Stimulated activated CD4-positive, alpha-beta T cell treated with anti-CD3 and anti-CD28 coated beads, Interleukin-1b, Interleukin-23, amount 100 ng/mL, for 48 hours (primary cell): ENCODE results near the gene SND1.
A peak's percentile ranks its signal among the peaks of the same experiment; 100 is the strongest.

Source experiments
- DNase-seq: peaks from one replicate; pipeline ENCODE4 v3.0.0-alpha.2; 2020

Gene SND1

DNA sequence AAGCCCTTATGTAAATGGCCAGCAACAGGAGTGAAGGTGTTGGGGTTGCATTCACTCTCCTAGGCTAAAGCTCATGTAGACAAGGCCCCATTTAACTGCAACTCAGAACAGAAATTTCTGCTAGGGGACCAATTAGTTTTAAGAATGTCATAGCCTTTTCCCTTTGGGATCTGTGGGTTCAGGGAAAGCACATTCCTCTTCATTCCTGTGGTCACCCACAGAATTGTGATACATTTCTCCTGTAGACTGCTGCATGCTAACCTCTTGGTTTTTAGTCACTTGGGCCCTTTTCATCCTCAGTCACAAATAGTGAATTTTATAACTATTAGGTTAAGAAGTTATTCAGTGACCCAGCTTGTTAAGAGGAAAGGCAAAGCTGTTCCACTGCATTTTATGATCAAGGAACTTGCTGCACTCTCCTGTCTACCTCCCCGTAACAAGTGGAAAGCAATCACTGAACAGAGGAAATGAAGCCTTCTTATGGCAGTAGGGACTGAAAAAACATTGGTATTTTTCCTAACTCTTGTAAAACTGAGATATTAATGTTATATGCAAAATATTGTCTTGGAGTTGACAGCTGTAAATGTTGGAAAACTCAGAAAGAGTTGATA, 124.9 kb downstream of the SND1 start:
- DNase-seq: no peak

DNA sequence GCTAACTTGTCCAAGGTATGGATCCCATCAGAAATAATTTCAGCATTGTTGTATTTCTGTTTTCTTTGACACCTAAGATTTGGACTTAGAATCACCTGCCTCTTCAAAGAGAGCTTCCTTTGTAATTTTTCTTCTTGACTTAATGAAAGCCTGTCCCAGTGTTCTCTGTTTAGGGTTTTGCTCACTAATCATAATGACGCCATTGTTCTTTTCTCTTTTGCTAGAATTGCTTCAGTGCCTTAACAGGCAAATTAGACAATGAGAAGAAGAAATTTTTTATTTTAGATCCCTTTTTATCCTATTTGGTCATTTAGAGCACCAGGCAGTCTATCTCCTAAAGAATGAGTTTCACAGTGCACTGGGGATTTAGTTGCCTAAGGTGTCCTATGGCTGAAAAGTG, 128.5 kb downstream of the SND1 start:
- no peak for DNase-seq

DNA sequence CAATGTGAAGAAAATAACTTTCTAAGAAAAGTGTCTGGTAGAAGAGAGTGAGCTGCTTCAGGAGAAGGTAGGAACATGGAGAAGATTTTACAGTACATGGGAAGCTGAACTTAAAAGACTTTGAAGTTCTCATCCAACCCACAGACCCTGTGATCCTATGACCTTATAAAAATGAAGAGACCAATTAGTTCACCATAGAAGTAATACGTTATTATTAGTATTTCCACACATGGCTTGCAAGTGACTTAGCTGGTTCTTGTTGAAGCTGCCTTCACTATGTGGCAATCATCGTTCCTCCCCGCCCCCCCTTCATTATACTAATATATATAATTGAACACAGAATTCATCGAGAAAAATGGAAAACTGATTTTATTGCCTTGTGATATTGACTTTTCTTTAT, 129.1 kb downstream of the SND1 start:
- DNase-seq: no peak

DNA sequence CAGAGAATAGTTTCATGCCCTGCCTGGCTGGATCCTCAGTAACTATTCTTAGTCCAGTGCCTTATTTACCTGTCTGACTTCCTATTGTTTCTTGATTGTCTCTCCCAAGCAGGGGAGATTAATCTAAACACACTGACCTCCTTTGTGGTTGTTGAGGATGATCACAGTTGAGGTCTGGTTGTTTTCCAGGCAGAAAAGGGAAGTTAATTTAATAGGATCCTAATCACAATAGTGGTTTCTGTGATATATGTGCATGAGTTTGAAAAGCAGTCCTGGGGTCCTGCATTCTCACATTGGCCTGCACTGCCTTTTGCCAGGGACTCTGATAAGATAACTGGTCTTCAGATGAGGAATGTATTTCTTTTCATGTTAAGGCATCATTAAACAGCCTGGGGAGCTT, 130.1 kb downstream of the SND1 start:
- no peak for DNase-seq

DNA sequence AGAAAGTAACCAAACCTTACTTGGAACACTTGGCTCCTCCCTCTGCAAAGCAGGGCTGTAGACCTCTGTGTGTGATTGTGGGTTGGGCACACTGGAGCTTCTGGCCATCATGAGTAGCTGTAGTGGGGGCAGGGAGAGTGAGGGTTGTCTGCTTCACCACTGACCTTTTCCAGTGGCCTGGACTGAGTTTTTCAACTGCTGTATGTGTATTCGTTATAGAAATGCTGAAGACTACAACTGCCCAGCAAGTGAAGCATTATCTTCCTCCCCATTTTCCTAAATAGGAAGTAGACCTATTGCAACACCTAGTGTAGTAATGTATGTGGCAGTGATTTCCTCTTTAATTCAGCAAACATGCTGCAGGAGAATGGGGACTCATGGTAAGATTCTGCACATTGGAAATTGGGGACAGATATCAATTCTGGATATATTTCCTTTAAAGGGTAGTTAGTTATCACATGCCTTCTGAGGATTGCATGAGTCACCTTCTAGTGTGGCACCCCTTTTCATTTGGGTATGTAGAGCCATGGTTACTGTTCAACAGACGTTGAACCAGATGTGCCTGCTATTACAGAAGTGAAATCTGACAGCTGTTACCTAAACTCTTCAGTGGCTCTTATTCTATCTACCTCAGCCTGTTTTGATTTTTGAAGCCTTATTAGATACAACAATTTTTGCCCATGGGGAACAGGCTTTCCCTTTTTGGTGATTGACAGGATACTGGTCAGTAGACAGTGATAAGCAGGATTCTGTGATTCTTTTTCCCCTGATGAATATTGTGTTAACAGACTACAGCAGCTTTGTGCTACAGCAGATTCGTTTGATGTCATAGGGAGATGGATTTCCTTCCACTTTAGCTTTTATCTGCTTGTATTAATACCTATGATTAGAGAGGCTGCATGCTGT, 130.9 kb downstream of the SND1 start:
- DNase-seq: no peak

DNA sequence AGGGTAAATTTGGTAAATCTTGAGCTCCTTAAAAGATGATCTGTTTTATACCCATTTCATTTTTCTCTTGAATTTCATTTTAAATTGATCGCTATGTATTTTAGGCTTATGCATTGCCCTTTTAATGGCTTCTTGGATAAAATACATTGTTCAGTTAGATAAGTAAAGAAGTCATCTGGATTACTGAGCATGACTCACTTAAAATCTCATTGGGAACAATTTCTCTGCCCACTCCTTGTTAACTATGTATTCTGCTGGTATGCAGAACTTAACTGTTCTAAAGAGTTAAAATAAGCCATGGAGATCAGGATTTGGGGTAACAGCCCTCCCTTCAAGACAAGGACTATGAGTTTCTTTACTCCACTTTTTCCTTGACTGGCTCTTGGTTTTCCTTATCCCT, 134.2 kb downstream of the SND1 start:
- no peak for DNase-seq

DNA sequence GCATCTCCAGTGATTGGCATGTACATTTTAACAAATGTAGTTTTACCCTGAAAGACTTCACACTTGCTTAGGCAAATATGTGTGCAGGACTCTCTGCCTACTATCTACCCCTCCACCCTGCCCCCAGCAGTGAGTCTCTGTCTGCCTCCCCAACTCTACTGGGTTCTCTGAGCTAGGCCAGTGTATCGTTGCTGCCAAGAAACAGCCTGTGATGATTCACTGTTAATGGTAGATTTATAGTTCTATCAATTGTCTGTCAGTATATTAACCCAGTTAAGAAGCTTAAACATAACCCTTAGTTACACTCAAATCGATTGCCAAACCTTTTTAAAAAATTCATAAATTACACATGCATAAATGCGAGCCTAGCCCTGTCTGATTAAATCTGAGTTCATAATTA, 137.0 kb downstream of the SND1 start:
- DNase-seq: no peak

DNA sequence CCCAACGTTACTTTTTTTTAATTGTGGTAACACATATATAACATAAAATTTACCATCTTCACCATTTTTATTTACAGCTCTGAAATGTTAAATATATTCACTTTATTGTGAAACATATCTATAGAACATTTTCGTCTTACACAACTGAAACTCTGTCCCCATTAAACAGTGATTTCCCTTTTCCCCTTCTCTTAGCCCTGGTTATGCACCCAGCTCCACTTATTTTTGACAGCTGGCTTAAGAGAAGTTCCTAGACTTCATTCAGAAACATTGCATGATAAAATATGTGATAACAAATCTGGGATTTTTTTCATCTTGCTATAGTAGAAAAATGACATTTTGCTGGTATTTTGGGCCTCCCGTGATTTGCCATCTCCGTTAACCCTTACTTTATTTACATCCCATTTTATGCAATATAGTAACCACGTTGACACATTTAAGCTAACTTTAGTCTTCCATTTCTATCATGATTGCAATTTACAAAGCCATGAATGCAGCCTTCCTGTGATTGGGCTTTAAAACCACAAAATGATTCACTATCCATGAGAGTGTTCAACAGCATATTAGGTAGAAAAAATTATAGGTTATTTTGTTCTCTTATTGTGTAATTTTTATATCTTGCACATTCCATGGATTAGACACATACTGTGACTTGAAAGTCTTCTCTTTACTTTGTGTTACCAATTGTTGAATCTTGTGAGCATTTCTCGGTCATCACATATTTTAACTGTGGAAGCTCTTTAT, 139.6 kb downstream of the SND1 start:
- DNase-seq: no peak

DNA sequence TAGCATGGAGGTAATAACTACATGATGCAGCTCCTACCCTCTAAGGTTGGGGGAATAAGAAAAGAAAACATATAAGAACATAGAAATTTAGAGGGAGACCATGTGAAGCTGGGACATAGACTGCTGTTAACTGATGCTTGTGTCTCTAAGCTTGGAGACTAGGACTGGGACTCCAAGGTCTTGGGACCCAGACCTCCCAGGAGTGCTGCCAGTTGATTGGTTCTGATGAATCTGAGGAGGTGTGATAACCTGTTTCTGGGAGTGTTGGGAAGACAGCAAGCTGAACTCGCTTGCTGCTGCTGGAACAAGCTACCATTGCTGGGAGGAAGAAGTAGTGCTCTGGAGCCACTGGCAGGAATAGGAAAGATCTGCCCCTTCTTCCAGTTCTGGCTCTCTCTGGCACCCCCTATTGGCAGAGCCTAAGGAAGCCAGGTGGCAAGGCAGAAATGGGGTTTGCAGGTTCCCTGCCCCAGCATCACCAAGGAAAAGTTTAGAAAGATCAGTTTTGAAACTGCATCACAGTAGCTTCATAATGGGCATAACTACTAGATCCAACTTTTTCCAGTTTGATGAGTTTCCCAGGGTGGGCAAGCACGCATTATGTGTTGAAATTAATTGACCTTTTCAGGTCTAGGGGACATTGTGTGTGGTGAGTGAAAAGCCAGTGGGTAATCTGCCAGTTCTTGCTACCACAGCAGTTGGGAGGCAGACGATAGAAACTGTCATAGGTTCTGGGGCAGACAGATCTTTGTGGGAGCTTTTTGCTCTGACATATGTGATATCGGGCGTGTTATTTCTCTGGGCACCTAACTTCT, 140.7 kb downstream of the SND1 start:
- peak; percentile 12 for DNase-seq

DNA sequence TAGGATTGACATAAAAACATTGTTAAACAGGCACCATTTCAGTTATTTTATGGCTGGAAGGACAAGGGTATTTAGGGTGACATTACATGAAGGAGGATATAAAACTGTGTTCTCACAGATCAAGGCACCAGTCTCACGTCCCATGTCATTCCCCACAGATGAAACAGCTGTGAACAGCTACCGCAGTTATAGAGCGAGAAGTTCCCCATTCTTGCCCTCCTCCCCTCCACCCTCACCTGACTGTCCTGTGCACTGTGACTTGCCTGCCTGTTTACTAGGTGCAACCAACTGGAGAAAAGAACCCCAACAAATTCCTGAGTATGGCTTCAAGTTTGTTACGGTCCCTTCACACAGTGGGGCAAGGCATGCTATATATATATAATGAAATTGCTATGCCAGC, 141.6 kb downstream of the SND1 start:
- DNase-seq: no peak

DNA sequence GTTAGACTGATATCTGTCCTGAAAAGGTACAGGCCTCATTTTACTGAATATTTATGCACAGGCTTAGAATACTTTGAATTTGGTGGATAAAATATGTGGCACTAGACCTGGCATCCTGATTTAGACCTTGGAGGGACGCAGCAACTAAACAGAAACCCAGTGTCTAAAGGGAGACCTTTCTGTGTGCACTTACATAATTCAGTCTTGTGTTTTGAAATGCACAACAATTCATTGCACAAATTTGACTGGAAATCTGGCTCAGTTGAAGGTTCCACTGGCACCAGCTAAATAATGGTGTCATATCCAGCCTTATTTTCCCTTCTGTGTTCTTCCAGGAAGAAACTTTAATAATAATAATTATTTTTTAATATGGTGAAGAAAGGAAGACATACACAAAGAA, 142.1 kb downstream of the SND1 start:
- no peak for DNase-seq

DNA sequence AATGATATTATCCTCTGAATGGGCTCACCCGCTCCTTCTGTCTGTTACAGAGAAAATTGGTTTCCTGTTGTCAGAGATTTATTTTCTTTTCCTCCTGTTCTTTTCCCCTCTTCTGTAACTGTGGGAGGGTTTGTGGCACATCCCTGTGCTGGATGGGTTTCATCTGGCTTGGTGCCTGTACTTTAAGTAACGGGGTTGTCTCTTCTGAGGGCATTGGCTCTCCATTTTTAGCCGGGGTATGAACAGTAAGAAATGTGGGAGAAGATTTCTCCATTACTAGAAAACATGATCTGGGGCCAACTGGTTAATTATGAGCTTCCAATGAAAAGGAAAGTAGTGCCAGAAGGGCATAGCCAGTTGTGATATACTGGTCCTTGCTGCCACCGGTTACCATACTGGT, 142.6 kb downstream of the SND1 start:
- DNase-seq: no peak

DNA sequence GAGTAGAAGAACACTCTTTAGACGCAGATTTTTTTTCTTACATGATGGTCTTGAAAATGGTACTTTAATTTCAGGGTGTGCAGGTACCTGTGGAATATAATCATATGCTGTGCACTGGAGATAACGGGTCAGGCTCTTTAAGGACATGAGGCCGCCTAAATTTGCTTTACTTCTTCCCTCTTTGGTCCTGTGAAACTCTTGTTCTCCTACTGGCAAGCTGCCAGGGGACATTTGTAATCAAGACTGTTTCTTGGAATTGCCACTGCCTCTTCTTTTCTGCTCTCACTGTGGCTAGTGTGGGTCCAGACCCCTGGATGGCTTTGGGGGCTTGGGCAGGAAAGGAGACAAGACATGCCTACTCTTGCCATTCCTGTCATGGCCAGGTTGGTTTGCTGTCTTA, 146.0 kb downstream of the SND1 start:
- DNase-seq: no peak

DNA sequence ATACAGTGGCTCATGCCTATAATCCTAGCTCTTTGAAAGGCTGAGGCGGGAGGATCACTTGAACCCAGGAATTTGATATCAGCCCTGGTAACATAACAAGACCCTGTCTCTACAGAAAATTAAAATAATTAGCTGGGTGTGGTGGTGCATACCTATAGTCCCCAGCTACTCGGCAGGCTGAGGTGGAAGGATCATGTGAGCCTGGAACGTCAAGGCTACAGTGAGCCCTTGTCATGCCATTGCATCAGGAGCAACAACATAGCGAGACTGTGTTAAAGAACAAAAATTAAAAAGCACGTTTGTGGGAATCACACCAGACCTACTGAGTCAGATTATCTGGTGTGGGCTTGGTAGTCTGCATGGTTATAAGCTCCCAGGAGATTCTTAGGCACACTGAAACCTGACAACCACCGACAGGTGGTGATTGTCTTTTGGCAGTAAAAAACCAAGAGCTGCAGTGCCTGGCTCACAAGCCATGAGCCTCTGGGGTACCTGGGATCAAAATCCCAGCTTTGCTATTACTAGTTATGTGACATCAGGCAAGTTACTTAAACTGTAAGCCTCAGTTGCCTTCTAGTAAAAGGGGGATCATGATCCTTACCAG, 146.9 kb downstream of the SND1 start:
- no peak for DNase-seq

DNA sequence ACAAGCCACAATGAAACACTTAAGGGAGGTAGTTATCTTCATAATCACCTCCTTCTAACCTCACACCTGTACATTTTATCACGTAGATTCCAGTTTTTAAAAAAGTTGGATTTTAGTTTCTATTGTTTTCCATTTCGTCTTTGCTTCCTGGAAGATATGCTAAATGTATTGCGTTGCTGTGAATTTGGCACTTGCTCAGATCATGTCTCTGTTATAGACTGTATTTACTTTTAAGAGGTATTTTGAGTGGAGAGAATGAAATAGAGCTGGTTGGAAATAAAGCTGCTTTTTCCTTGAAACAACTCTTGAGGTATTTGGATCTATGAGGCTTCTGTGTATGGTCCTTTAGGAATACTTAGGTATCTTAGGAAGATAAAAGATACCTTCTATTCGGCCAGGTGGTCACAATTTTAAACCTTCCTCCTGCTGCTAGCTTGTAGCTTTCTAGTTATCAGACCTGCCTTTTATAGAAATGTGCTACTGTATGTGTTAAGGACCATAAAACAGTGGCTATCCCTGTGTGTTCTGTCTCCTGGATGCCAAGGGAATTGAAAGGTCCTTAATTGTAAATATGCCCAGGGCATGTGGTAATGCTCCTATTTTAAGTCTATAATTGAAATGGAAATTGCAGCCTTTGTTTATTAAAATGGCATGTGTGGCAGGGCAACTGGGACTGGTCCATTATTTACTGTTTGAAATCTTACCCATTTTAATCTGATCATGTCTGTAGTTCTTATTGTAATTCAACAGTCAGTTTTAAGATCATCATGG, 147.7 kb downstream of the SND1 start:
- no peak for DNase-seq

DNA sequence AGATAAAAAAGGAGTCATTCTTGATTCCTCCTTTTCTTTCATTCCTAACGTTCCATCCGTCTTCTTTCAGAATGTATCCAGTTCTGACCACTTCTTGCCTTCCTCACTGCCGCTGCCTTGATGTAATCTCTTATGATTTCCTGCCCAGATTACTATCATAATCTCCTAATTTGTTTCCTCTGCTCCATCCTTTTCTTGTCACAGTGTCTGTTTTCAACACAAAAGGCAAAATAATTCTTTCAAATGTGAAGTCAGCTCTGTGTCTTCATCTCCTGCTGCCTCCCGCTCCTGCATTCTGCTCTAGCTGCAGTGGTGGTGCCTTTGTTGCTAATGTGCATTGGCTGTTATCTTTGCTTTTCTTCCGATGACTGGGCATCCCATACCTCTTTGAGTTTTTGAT, 150.9 kb downstream of the SND1 start:
- no peak for DNase-seq

DNA sequence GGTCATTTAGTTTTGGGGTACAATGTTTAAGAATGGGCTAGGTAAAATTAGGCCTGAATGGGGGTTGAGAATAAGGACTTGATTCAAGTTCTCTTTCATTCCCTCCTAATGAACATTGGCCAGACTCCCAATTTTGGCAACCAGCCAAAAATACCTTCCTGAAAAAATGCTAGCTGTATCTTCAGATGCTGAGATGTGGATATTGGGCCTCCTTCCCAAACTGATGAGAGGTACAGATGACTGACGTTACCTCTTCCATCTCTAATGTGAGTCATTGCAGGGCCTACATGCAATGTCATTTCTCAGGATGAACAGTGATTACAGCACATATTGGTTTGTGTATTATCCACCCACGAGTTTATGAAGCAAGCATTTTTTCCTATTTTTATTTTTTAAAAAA, 151.6 kb downstream of the SND1 start:
- DNase-seq: no peak

DNA sequence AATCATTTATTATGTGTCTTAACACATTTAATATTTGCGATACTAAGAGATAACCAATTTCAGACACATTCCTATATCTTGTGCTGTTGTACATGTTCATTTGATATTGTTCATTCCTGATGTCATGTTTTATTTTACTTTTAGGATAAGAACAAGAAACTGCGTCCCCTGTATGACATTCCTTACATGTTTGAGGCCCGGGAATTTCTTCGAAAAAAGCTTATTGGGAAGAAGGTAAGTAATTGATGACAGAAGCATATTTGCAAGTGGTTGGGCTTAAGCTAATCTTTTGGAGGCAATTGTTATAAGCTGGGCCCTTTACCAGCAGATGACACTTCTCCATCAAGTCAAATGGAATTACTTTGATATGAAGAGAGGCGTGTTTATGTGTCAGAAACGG, 155.3 kb downstream of the SND1 start:
- no peak for DNase-seq

DNA sequence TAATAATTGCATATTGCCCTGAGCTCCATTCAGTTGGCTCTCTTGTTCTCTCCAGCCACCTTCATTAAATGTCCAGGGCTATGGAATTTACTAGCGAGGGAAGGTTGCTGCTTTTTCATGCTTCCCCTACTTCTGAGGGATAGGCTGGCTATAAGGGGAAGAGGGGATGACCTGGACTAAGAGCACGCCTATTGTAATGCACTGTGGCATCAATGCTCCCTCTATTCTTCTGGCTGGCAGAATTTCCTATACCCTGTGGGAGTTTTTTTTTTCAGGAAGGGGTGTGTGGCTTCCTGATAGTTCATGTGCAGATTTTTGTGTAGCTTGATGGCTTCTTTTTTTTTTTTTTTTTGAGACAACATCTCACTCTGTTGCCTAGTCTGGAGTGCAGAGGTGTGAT, 155.8 kb downstream of the SND1 start:
- no peak for DNase-seq

DNA sequence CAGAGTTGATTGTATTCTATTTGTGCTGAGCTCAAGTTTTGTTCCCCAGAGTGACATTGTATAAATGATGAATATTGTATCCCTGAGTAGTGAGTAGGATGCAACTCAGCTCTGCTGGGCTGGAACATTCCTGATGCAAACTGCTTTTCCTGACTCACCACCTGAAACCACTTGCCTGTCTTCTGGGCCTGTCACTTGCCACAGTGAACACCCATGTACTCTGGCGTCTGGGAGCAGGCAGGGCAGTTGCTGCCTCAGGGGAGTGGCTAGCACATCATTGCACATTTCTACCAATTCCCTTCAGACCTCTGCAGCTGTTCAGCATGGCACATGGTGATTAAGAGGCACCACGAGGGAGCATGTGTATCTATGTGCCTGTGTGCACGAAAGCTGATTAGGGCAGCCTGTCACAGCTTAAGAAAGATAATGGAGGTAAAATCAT, 157.3 kb downstream of the SND1 start:
- peak; percentile 16 for DNase-seq

DNA sequence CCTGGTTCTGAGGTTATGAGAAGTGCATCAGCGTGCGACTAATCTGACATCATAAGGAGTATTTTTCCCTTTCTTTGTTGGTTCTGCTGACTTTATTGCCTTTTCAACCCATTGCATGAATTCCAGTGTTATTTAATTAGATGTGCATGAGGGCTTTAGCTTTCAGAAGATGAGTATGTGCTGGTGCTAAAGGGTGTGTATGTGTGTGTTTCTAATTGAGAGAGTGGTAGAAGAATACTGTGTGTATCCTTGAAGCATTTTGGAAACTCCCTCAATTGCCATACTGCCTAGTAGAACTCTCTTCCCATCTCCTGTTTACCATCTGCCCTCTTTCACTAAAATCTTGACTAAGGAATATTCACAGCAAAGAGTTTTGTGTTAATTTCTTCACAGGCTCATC, 158.1 kb downstream of the SND1 start:
- no peak for DNase-seq
